Measurements from ENCODE around the gene TTC36.

TTC36 gene

DNA sequence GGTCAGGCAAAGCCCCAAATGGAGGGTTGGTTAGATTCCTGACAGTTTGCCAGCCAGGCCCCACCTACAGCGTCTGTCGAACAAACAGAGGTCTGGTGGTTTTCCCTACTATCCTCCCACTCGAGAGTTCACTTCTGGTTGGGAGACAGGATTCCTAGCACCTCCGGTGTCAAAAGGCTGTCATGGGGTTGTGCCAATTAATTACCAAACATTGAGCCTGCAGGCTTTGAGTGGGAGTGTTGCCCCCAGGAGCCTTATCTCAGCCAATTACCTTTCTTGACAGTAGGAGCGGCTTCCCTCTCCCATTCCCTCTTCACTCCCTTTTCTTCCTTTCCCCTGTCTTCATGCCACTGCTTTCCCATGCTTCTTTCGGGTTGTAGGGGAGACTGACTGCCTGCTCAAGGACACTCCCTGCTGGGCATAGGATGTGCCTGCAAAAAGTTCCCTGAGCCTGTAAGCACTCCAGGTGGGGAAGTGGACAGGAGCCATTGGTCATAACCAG is 4.7 kb upstream of the TTC36 start:
- Histone ChIP-seq H3K27me3 (ENCODE audit: low read depth, low read length) (no peaks in the 10 kb centered on the region), H3K4me1 (ENCODE audit: control insufficient read depth in 1 of 2, insufficient read depth in 2 of 2, low read length in 2 of 2) (peaks cover 0 to 5% of the 10 kb centered on the region in 2 donors), H3K27ac (ENCODE audit: low read length) (no peak overlapping the region), H3K9me3 (ENCODE audit: control insufficient read depth in 1 of 2, low read length in 2 of 2) (no peaks in the 10 kb centered on the region), H3K4me3 (ENCODE audit: low read depth in 1 of 2, low read length in 2 of 2) (no peak overlapping the region), H3K36me3 (ENCODE audit: control insufficient read depth in 1 of 2, insufficient read depth in 2 of 2, low read length in 2 of 2) (peaks cover 46 to 50% of the 10 kb centered on the region in 2 donors)

DNA sequence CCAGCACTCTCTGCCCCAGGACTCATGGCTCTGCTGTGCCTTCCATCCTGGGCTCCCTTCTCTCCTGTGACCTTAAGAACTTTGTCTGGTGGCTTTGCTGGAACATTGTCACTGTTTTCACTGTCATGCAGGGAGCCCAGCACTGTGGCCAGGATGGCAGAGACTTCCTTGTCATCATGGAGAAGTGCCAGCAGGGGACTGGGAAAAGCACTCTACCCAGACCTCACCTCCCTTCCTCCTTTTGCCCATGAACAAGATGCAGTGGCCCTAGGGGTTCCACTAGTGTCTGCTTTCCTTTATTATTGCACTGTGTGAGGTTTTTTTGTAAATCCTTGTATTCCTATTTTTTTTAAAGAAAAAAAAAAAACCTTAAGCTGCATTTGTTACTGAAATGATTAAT is 2.9 kb upstream of the TTC36 start:
- Histone ChIP-seq H3K36me3 (ENCODE audit: control insufficient read depth in 1 of 2, insufficient read depth in 2 of 2, low read length in 2 of 2) (peaks cover 41 to 46% of the 10 kb centered on the region in 2 donors), H3K4me3 (ENCODE audit: low read depth in 1 of 2, low read length in 2 of 2) (no peak overlapping the region), H3K4me1 (ENCODE audit: control insufficient read depth in 1 of 2, insufficient read depth in 2 of 2, low read length in 2 of 2) (peaks cover 0 to 9% of the 10 kb centered on the region in 2 donors), H3K27me3 (ENCODE audit: low read depth, low read length) (no peaks in the 10 kb centered on the region), H3K27ac (ENCODE audit: low read length) (no peak overlapping the region), H3K9me3 (ENCODE audit: control insufficient read depth in 1 of 2, low read length in 2 of 2) (no peaks in the 10 kb centered on the region)

DNA sequence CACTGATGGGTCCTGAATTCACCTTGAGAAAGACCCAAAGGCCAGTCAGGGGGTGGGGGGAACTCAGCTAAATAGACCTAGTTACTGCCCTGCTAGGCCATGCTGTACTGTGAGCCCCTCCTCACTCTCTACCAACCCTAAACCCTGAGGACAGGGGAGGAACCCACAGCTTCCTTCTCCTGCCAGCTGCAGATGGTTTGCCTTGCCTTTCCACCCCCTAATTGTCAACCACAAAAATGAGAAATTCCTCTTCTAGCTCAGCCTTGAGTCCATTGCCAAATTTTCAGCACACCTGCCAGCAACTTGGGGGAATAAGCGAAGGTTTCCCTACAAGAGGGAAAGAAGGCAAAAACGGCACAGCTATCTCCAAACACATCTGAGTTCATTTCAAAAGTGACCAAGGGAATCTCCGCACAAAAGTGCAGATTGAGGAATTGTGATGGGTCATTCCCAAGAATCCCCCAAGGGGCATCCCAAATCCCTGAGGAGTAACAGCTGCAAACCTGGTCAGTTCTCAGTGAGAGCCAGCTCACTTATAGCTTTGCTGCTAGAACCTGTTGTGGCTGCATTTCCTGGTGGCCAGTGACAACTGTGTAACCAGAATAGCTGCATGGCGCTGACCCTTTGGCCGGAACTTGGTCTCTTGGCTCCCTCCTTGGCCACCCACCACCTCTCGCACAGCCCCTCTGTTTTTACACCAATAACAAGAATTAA is 2.4 kb upstream of the TTC36 start:
- H3K27ac ChIP-seq (ENCODE audit: low read length), result no peak overlapping the region
- H3K36me3 ChIP-seq (ENCODE audit: control insufficient read depth in 1 of 2, insufficient read depth in 2 of 2, low read length in 2 of 2), result peaks cover 36 to 40% of the 10 kb centered on the region in 2 donors
- peaks cover 0 to 15% of the 10 kb centered on the region in 2 donors for H3K4me1 ChIP-seq (ENCODE audit: control insufficient read depth in 1 of 2, insufficient read depth in 2 of 2, low read length in 2 of 2)
- H3K9me3 ChIP-seq (ENCODE audit: control insufficient read depth in 1 of 2, low read length in 2 of 2), result no peaks in the 10 kb centered on the region
- H3K27me3 ChIP-seq (ENCODE audit: low read depth, low read length), result no peaks in the 10 kb centered on the region
- no peak overlapping the region for H3K4me3 ChIP-seq (ENCODE audit: low read depth in 1 of 2, low read length in 2 of 2)

DNA sequence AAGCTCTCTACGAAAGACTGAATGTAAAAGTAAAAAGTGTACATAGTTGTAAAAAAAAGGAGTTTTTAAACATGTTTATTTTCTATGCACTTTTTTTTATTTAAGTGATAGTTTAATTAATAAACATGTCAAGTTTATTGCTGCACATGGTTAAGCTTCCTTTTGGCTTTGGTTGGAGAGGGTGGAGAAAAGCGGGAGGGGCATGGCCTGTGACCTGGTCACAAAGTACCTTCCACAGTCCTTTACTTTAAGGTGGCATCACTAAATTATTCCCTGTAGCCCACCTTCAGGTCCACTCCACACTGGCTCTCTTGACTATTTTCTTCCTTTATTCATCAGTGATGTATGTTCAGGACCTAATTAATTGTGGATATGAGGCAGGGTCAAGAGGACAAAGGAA is 586 bp upstream of the TTC36 start:
- no peaks in the 10 kb centered on the region for H3K27me3 ChIP-seq (ENCODE audit: low read depth, low read length)
- H3K9me3 ChIP-seq (ENCODE audit: control insufficient read depth in 1 of 2, low read length in 2 of 2), result no peaks in the 10 kb centered on the region
- no peak overlapping the region for H3K27ac ChIP-seq (ENCODE audit: low read length)
- H3K4me1 ChIP-seq (ENCODE audit: control insufficient read depth in 1 of 2, insufficient read depth in 2 of 2, low read length in 2 of 2), result peaks cover 0 to 21% of the 10 kb centered on the region in 2 donors
- peaks cover 21 to 23% of the 10 kb centered on the region in 2 donors for H3K36me3 ChIP-seq (ENCODE audit: control insufficient read depth in 1 of 2, insufficient read depth in 2 of 2, low read length in 2 of 2)
- no peak overlapping the region for H3K4me3 ChIP-seq (ENCODE audit: low read depth in 1 of 2, low read length in 2 of 2)

DNA sequence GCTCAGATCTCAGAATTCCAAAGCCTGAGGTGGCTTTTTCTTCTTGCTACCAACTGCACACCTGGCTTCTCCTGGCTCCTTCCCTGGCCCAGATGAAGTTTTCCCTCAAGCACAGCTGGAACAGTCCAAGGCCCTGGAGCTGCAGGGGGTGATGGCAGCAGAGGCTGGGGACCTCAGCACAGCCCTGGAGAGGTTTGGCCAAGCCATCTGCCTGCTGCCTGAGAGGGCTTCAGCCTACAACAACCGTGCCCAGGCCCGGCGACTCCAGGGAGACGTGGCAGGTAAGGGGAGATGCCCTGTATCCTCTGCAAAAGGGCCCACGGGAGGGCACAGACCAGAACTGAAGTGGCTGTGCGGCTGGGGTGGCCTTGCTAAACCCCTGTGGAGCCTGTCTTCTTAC is 1.2 kb downstream of the TTC36 start:
- Histone ChIP-seq H3K36me3 (ENCODE audit: control insufficient read depth in 1 of 2, insufficient read depth in 2 of 2, low read length in 2 of 2) (peaks cover 4 to 13% of the 10 kb centered on the region in 2 donors), H3K4me3 (ENCODE audit: low read depth in 1 of 2, low read length in 2 of 2) (no peak overlapping the region), H3K27me3 (ENCODE audit: low read depth, low read length) (no peaks in the 10 kb centered on the region), H3K9me3 (ENCODE audit: control insufficient read depth in 1 of 2, low read length in 2 of 2) (no peaks in the 10 kb centered on the region), H3K27ac (ENCODE audit: low read length) (no peak overlapping the region), H3K4me1 (ENCODE audit: control insufficient read depth in 1 of 2, insufficient read depth in 2 of 2, low read length in 2 of 2) (peaks cover 0 to 21% of the 10 kb centered on the region in 2 donors)

DNA sequence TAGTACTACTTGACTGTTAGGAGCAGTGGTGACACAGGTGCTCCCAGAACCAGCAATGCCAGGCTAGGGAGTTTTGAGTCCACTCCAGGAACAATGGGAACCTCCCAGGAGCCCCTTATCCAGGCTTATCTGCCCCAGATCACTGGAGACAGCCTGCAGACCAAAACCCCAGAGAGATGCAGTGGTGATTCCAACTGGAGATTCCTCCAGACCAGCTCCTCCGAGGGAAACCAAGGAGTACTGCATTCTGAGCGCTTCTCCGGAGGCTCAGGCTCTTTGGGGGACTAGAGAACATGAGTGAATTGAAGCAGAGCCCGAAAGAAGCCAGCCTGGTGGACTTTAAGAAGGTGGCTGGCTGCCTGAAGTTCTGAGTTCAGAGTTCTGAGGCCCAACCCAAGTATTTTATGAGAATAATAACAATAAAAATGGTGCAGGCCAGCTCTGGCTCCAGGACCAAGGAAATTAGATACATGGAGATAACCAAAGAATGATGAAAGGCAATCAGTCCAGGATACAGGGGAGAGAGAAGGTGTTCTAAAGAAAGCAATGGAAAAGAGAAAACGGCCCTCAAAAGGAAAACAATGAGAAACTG is 2.4 kb downstream of the TTC36 start:
- Histone ChIP-seq H3K27me3 (ENCODE audit: low read depth, low read length) (no peaks in the 10 kb centered on the region), H3K4me3 (ENCODE audit: low read depth in 1 of 2, low read length in 2 of 2) (peak overlapping the region; percentile 78 to 93), H3K27ac (ENCODE audit: low read length) (peak overlapping the region; percentile 39), H3K9me3 (ENCODE audit: control insufficient read depth in 1 of 2, low read length in 2 of 2) (no peaks in the 10 kb centered on the region), H3K4me1 (ENCODE audit: control insufficient read depth in 1 of 2, insufficient read depth in 2 of 2, low read length in 2 of 2) (peaks cover 0 to 21% of the 10 kb centered on the region in 2 donors), H3K36me3 (ENCODE audit: control insufficient read depth in 1 of 2, insufficient read depth in 2 of 2, low read length in 2 of 2) (peaks cover 4 to 11% of the 10 kb centered on the region in 2 donors)

DNA sequence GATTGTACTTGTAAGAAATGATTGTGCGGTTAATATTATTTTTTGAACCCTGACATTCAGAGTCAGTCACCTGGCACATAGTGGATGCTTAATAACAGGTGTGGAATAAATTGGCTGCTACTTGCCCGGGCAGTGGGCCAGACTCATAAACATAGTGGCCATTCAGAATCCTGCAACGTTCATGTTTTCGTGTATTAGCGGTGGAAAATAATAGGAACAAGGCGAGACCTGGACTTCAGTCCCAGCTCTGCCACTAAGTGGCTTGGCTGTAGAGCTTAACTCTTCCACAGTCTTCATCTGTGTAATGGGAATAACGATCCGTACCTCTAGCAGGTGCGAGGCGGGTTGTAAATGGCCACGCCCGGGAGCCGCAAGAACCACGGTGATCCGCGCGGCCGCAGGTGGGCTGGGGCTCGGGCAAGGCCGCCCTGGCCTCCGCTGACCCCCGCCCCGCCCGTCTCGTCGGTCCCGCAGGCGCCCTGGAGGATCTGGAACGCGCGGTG is 3.0 kb downstream of the TTC36 start:
- H3K4me3 ChIP-seq (ENCODE audit: low read depth in 1 of 2, low read length in 2 of 2), result peak overlapping the region; percentile 78 to 93
- H3K36me3 ChIP-seq (ENCODE audit: control insufficient read depth in 1 of 2, insufficient read depth in 2 of 2, low read length in 2 of 2), result peaks cover 0 to 17% of the 10 kb centered on the region in 2 donors
- H3K27ac ChIP-seq (ENCODE audit: low read length), result peak overlapping the region; percentile 39
- no peaks in the 10 kb centered on the region for H3K27me3 ChIP-seq (ENCODE audit: low read depth, low read length)
- H3K9me3 ChIP-seq (ENCODE audit: control insufficient read depth in 1 of 2, low read length in 2 of 2), result no peaks in the 10 kb centered on the region
- peaks cover 0 to 21% of the 10 kb centered on the region in 2 donors for H3K4me1 ChIP-seq (ENCODE audit: control insufficient read depth in 1 of 2, insufficient read depth in 2 of 2, low read length in 2 of 2)

DNA sequence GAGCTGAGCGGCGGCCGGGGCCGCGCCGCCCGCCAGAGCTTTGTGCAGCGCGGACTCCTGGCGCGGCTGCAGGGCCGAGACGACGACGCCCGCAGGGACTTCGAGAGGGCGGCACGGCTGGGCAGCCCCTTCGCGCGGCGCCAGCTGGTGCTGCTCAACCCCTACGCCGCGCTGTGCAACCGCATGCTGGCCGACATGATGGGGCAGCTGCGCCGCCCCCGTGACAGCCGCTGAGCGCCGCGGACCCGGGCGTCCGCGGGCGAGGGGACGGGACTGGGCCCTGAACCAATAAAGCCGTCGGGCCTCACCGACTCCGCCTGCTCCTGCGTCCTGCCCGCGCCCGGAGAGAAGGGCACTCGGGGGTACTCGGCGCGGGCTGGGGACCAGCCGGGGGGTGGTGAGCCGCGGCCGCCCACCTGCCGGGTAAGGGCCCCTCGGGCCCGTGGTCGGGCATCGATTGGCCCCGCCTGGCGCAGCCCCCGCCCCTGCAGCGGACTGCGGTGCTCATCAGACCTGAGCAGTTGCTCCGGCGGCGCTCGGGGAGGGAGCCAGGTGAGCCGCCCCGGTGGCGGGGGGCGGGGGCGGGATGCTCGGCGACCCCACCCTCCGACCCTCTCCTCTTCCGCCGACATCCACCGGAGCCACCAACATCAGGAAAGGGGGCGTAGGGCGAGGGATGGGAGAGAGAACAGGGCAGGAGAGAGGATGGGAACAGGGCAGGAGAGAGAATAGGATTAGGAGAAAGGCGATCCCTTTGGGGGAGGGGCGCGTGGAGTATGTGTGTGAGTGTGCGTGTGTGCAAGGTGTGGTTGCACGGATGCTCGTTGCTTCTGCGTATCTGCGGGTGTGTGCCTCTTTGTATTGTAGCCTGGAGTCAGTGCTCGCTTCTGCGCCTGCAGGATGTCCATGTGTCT is 3.7 kb downstream of the TTC36 start, which contains the start of gene TMEM25:
Gene TMEM25 (plus strand): TSS at position 510 of the 914 bp plus-strand sequence. CDS start 610 bp downstream, outside the sequence.
- peaks cover 0 to 20% of the 10 kb centered on the region in 2 donors for H3K36me3 ChIP-seq (ENCODE audit: control insufficient read depth in 1 of 2, insufficient read depth in 2 of 2, low read length in 2 of 2)
- H3K4me3 ChIP-seq (ENCODE audit: low read depth in 1 of 2, low read length in 2 of 2), result peak within 1 kb of the TSS; percentile 78 to 93
- H3K27ac ChIP-seq (ENCODE audit: low read length), result peak within 1 kb of the TSS; percentile 39
- no peaks in the 10 kb centered on the region for H3K9me3 ChIP-seq (ENCODE audit: control insufficient read depth in 1 of 2, low read length in 2 of 2)
- peaks cover 0 to 21% of the 10 kb centered on the region in 2 donors for H3K4me1 ChIP-seq (ENCODE audit: control insufficient read depth in 1 of 2, insufficient read depth in 2 of 2, low read length in 2 of 2)
- no peaks in the 10 kb centered on the region for H3K27me3 ChIP-seq (ENCODE audit: low read depth, low read length)

DNA sequence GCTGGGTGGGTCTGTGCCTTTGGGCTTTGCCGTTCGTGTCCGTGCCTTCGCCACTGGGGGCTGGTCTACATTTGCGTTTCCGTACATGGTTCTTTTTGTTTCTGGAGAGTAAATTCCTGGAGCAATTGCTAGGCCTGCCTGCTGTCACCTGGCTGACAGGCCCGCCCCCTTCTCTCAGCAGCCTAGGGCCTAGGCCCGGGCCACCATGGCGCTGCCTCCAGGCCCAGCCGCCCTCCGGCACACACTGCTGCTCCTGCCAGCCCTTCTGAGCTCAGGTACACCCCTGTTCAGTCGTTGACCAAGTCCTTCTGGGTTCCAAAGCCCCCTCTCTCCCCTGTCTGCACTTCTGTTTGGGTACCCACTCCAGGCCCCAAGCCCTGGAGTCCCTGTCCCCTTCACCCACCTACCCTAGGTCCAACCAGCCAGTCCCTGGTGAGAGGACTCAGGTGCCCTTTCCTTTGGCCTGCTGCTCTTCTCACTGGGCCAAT is 4.4 kb downstream of the TTC36 start:
- peaks cover 0 to 21% of the 10 kb centered on the region in 2 donors for H3K4me1 ChIP-seq (ENCODE audit: control insufficient read depth in 1 of 2, insufficient read depth in 2 of 2, low read length in 2 of 2)
- H3K4me3 ChIP-seq (ENCODE audit: low read depth in 1 of 2, low read length in 2 of 2), result peak overlapping the region; percentile 78 to 93
- peak overlapping the region; percentile 10 for H3K27ac ChIP-seq (ENCODE audit: low read length)
- H3K36me3 ChIP-seq (ENCODE audit: control insufficient read depth in 1 of 2, insufficient read depth in 2 of 2, low read length in 2 of 2), result peaks cover 0 to 20% of the 10 kb centered on the region in 2 donors
- H3K27me3 ChIP-seq (ENCODE audit: low read depth, low read length), result no peaks in the 10 kb centered on the region
- no peaks in the 10 kb centered on the region for H3K9me3 ChIP-seq (ENCODE audit: control insufficient read depth in 1 of 2, low read length in 2 of 2)

DNA sequence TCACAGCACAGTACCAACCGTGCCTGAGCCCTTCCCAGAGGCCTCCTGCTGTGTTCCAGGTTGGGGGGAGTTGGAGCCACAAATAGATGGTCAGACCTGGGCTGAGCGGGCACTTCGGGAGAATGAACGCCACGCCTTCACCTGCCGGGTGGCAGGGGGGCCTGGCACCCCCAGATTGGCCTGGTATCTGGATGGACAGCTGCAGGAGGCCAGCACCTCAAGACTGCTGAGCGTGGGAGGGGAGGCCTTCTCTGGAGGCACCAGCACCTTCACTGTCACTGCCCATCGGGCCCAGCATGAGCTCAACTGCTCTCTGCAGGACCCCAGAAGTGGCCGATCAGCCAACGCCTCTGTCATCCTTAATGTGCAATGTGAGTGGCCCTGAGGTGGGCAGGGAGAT is 4.8 kb downstream of the TTC36 start:
- Histone ChIP-seq H3K27ac (ENCODE audit: low read length) (peak overlapping the region; percentile 10), H3K27me3 (ENCODE audit: low read depth, low read length) (no peaks in the 10 kb centered on the region), H3K4me3 (ENCODE audit: low read depth in 1 of 2, low read length in 2 of 2) (peak overlapping the region; percentile 78 to 93), H3K9me3 (ENCODE audit: control insufficient read depth in 1 of 2, low read length in 2 of 2) (no peaks in the 10 kb centered on the region), H3K4me1 (ENCODE audit: control insufficient read depth in 1 of 2, insufficient read depth in 2 of 2, low read length in 2 of 2) (peaks cover 0 to 21% of the 10 kb centered on the region in 2 donors), H3K36me3 (ENCODE audit: control insufficient read depth in 1 of 2, insufficient read depth in 2 of 2, low read length in 2 of 2) (peaks cover 0 to 20% of the 10 kb centered on the region in 2 donors)
